ENCODE data around the gene PTPRK. TPM values are rescaled to one million over a fixed set of nuclear protein-coding genes. Genes with fewer than 3 reads are reported as not detected.

Gene PTPRK
- total RNA-seq, 2 donors from 2014 or later: 23.7 to 30.2 TPM

DNA sequence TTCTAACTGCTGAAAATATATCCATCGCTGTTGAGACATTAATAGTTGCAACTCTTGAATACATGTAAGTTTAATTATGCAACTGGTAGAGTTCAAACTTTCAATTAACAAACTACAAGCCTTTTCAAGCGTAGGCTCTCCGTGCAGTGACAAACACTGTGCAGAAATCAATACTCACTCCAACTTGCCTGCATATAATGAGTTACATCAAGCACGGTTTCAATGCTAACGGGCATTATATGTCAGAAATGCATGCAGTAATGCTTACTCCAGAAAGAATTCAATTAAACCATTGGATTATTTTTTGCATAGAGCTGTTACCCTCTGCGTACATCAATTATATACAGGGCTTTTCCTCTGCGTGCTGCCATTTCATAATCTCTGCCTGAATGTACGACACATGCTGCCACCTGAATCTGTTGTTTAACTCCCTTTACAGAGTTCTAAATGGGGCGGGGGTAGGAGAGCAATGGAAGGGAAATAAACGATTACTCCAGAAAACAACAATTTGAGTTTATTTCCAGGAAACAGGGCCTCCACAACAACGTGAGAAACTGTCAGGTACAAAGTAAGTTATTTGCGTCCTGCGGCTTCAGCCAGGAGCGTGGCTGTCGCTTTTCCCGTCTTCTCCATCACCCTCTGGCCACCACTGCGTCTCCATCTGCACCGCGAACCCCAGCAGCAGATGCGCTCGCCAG lies 1.8 kb downstream of the PTPRK start:
- intact Hi-C loops (cut with DNase I): no loop called here
- no peak for DNase-seq (ENCODE audit: low spot score)

DNA sequence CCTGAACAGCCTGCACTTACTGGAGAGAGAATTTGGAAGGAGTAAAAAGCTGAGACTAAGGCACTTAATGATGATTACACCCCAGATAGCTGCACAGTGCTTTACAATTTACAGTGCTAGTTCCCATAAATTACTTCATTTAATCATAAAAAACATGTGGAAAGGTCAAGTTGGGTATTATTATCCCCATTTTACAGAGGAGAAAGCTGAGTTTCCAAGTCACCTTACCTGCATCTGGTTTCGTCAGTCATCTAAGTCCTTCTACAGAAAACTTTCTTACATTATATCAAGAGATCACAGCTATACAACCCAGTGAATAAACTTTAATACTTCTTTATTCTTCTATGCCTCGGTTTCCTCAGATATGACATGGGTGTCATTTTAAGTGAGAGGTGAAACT lies 3.3 kb downstream of the PTPRK start:
- no peak for DNase-seq (ENCODE audit: low spot score)
- intact Hi-C loops (cut with DNase I): no loop called here

DNA sequence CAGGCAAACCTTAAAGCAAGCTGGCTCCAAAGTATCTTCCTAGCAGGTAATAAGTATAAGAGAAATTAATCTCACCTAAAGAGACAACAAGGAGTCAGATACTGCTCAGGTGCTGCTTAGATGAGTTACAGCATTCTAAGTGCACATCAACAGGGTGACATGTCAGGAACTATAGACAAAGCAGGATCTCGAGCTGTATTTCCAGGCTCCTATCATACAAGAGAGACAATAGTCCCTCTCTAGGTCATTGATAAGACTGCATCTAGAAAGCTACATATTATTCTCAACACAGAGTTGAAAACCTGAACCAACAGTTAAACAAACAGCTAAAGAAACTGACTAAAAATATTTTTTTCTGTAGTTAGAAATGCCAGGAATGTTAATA lies 3.9 kb downstream of the PTPRK start:
- DNase-seq (ENCODE audit: low spot score): no peak
- intact Hi-C loops (cut with DNase I): no loop called here

DNA sequence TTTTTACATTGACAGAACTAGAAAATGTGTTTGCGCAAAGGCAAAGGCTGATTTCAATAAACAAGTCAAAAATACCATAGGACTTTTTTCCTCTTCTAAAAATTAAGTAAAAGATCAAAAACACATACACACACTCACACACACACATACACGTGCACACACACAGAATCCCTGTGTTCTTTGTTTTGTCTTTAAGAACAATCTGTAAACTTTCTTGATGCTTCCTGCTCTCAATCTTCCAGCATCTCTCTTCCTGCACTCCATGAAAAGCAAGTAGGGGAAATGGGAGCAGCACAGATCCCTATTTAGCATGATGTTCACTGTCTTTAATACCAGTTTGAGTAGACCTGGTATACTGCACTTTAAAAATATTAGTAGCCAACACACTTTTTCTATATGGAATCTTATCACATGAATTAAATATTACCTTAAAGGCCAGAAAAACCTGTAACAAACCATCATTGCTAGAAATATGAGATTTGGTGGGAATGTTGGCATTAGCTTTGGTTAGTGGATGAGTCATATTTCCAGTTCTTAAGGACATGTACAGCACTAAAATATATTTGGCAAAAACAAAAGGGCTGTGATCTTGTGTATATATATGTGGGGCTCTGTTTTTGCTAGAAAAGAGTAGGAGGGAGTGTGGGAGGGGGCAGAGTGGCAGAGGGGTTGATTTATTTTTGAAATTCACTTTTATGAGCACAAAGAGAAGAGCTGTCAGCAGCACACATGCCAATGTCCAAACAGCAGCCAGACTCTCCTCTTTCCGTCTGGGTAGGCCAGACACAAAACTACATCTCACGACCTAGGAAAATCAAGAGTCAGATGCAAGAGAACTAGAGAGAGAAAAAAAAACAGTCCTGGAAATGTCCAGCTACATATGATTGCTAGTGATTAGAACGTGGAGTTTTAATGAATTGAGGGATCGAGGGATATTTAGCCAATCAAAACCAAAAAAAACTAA lies 4.6 kb downstream of the PTPRK start:
- DNase-seq (ENCODE audit: low spot score): no peak
- intact Hi-C loops (cut with DNase I): no loop called here

DNA sequence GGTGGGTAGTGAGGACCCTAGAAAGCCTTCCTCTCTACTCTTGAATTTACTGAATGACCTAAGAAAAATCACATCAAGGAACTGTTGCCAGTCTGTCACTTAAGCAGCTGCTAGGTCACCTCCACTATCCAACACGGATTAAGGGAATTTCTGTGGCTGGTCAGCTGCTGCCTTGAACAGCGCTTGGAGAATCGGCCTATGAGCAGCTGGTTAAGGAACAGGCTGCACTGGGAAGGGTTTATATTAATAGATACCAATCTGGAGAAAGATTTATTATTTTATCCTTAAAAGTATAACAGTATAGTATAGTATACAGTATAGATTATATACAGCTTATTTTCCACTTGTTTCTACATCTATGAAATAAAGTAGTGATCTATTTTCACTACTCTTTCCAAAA lies 6.5 kb downstream of the PTPRK start:
- DNase-seq (ENCODE audit: low spot score): no peak
- intact Hi-C loops (cut with DNase I): no loop called here

DNA sequence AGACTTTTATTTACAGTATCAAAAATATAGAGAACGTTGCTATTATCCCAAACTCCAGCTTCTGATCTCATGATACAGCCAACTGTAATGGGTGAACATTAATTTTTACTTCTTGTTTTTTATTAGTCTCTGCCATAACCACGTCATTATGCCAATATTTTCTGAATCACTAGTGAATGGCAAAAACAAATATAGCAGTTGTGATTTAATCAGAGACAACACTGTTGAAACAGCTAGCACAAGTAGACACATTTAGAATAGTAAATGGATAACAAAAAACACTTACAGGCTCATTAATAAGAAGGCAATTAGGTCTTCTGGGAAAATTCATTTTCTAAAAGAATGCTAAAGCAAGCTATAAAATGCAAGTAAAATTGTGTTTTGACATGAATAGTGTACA lies 8.1 kb downstream of the PTPRK start:
- intact Hi-C loops (cut with DNase I): no loop called here
- DNase-seq (ENCODE audit: low spot score): no peak

DNA sequence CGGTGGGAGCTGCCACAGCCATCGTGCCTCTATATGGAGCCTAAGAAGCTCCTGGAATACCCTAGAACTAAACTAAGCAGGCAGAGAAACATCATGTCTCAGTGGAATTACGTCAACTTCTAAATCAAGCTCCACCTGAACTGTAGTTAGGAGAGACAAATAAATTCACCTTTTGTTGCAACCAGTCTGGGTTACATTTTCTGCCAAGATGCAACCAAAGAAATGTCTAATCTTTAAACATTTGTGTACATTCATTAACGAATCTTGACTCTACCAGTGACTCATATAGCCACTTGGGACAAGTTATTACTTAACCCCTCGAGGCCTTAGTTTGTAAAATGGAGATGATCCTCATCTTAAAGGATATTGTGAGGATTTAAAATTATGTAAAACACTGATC lies 8.9 kb downstream of the PTPRK start:
- DNase-seq (ENCODE audit: low spot score): no peak
- intact Hi-C loops (cut with DNase I): no loop called here

DNA sequence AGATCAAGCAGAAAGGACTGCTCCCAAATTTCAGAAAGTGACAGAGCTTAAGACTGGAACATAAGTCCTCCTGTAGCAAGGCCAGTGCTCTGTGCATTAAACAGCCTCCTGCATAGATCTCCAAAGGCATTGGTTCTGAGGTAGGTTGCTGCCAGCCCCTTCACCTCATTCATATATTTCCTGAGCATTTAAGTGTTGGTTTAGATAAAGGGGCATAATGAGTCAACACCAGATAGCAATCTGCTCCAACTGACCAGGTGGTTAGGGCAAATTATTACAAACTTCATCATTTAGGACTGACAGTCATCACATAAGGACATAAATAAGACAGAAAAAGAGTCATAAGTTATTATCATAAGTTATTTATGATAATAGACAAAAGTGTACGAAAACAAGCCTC lies 10.7 kb downstream of the PTPRK start:
- intact Hi-C loops (cut with DNase I): no loop called here
- no peak for DNase-seq (ENCODE audit: low spot score)

DNA sequence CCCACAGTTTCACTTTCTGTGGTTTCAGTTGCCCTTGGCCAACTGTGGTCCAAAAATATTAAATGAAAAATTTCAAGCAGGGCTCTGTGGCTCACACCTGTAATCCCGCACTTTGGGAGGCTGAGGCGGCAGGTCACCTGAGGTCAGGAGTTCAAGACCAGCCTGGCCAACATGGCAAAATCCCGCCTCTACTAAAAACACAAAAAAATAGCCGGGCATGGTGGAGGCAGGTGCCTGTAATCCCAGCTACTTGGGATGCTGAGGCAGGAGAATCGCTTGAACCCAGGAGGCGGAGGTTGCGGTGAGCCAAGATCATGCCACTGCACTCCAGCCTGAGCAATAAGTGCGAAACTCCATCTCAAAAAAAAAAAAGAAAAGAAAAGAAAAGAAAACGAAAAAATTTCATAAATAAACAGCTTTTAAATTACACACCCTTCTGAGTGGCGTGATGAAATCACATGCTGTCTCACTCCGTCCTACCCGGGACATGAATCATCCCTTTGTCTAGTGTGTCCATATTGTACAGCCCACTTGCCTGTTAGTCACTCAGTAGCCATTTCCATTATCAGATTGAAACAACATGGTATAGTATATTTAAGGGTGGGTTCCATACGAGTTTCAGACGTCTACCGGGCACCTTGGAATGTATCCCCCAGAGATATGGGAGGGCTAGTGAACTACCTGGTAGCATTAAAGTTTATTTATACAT lies 11.7 kb downstream of the PTPRK start:
- intact Hi-C loops (cut with DNase I): no loop called here
- no peak for DNase-seq (ENCODE audit: low spot score)

DNA sequence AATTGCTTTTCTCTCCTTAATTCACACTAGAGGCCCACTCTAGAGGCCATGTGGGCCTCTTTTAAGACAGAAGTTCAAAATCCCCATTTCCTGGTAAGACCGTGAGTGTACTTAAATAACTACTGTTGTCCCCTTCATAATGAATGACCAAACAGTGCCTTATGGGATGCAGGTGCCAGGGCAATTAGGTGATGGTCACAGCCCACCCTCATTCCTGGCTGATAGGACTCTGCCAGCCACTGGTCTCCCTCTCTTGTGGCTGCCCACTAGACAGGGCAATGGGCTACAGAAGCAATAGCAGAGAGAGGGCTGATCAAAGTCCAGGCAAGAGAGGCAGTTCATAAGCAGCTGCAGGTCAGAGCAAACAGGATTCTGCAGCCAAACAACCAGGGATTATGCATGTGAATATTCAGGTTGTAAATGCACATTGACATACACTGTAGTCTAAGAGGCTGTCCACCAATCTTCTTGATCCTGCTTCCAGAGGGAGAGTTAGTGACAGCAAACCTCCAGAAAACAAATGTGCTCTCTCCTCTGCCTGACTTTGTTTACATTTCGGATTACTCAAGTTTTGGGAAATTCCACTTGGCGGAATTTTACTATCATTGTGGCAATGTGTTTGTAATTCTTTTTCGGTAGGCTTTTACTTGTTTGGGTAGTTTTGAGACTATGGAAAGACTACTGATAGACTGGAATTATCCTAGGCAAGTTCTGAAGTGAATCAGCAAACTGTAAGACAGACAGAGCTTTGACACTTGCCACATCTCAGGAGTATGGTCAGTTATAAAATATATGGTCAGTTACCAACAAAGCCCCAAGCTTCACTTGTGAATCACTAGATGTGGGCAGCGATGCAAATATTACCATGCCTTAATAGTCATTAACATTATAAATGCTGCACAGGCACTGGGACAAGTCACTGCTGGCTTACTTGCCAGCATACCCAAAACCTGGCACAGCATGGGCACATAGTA lies 12.8 kb downstream of the PTPRK start:
- intact Hi-C loops (cut with DNase I): no loop called here
- DNase-seq (ENCODE audit: low spot score): no peak

DNA sequence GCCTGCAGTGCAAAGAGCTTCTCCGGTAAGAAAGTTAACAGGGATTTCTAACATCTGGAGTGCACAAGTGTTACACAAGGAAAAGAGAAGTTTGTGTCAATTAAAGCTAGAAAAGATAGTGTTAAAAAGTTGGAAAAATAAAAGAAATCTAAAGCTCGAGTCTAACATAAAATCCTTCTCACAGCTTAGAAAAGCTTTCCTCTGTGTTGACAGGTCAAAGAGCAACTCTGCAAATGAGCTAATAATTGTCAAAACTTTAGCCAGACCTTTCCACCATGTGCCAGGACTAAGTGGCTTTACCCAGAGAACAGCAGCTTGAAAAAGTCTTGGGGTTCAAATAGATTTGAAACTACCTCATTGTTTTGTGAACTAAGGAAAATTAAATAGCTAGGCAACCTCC lies 14.8 kb downstream of the PTPRK start:
- intact Hi-C loops (cut with DNase I): no loop called here

DNA sequence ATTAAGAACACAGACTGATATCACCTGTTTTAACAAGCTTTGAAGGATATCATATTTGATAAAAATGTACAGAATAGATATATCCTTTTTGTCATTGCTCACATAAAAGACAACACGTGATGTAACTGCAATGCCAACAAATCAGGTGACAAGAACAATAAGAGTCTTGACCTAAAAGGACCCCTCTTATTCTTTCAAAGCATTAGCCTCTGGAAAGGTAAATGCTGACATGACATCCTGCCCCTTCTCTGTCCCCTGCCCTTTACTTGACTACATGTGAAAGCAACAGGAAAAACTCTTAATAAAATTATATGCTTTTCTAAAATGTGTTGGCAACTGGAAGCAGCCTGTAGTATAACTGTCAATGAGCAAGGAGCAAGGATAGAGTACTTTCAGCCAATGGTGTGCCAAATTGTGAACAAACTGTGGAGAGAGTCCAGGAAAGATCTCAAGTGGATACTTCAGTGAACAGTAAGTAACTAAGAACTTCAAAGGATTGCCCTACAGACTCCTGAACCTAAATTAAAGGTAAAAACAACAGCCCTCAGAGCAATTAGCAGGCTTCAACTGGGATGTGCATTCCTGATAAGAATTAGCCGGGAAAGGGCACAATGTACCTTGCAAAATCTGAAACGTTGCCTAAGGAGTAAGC lies 16.3 kb downstream of the PTPRK start:
- intact Hi-C loops (cut with DNase I): no loop called here
- DNase-seq (ENCODE audit: low spot score): no peak

More for the DNA sequence above, 14.8 kb downstream of the PTPRK start:
- DNase-seq (ENCODE audit: low spot score): no peak

DNA sequence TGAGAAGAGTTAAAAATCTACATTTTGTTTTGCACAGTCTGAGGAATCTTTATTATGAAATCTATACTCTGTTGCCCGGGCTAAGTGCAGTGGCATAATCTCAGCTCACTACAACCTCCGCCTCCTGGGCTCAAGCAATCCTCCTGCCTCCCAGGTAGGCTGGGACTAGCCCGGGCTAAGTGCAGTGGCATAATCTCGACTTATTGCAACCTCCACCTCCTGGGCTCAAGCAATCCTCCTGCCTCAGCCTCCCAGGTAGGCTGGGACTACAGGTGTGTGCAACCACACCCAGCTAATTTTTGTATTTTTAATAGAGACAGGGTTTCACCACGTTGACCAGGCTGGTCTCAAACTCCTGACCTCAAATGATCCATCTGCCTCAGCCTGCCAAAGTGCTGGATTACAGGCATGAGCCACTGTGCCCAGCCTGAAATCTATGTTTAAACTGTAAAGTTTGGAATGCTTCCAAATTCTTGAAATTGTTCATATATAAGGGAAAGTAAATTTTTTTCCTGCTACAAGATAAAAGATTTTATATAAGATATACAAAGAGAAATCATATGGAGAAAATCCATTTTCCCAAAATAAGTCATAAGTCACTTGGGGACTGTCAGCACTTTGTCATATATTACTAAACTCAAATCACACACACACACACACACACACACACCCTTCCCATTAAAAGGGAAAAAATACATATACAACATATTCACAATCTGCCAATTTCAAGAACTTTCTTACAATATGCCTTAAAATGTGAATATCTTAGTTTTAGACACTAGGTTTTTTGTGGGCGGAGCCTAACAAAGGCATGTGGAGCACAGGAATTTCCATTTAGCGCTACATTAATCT lies 19.4 kb downstream of the PTPRK start:
- intact Hi-C loops (cut with DNase I): no loop called here
- no peak for DNase-seq (ENCODE audit: low spot score)

DNA sequence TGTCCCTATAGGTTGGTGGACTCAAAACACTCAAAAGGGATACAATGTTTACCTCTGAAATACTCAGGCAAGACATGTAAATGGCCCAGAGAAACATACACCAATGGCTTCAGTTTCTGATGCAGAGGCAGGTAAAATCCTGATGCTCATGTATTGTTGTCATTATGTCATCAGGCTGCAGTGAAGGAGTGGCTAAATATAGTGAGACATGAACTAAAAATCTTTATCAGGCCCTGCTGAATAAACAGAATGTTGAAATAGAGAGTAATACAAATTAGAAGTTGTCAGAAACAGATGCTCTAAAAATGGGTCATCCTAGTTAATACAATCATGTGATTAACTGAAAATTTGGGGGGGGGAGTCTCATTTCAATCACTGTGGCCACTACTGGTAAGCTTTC lies 20.4 kb downstream of the PTPRK start:
- DNase-seq (ENCODE audit: low spot score): no peak
- intact Hi-C loops (cut with DNase I): no loop called here

DNA sequence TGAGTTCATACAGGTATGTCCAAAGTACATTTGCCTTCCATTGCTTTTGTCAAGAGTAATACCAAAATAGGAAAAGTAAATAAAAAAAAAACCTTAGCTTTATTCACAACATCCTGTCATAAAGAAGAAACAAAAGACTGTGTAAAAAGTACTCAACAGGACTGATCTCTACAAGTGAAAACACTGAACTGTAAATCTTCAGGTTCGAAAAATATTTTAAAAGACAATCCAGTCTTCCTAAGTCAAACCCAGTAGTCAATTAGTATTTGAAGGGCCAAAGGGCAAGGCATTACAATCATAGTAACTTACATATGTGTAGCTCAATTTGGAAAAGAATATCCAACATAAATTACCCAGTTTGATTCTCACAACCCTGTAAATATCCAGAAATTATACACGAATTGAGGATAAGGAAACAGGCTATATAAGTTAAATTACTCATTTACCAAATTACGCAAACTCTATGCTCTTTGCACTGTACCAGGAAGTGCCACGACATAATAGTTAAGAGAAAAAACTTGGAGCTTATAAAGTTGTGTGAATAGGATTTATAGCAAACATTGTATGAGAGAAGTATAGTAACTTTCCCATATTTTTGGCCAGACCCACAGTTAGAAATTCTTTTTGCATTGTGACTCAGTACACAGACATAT lies 21.2 kb downstream of the PTPRK start:
- DNase-seq (ENCODE audit: low spot score): no peak
- intact Hi-C loops (cut with DNase I): no loop called here

DNA sequence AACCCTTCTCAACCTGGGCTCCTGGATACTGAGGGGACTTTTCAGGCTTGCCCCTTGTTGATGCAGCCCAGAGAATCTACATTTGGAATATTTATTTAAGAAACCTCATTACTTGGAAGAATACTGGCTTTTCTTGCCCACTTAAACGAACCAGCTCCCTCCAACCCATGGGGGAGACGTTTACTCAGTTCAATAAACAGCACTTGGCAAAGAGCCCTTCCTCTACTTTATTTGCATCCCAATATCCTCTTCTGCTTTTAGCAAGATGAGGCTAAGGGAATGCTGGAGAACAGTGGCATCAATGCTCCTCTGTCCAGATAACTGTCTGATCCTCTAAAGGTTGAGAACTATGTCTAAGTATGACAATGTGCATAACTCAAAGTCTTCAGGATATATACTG lies 22.2 kb downstream of the PTPRK start:
- no peak for DNase-seq (ENCODE audit: low spot score)
- intact Hi-C loops (cut with DNase I): no loop called here
